SU-DHL-6 (cell line): ENCODE results near the gene SCRN2.

ENCODE experiments used
- EZH2phosphoT487 ChIP-seq: fragments of 200-600 bp; sonication (generic), shearing (Covaris generic); conservative IDR thresholded peaks from 2 replicates; pipeline ENCODE4 v1.6.1; 2018; ENCODE audit warnings: mild to moderate bottlenecking, antibody characterized with exemption, low read length, moderate library complexity, mixed read lengths
- TF ChIP-seq, protein P1 (sequence below): fragments of 200-600 bp; sonication (generic); IDR thresholded peaks from one replicate; pipeline ENCODE4 v1.5.1; 2017; ENCODE audit warnings: antibody characterized with exemption, mild to moderate bottlenecking, low read length, moderate library complexity; ENCODE audit not compliant: insufficient read depth, poor library complexity, severe bottlenecking

DNA sequence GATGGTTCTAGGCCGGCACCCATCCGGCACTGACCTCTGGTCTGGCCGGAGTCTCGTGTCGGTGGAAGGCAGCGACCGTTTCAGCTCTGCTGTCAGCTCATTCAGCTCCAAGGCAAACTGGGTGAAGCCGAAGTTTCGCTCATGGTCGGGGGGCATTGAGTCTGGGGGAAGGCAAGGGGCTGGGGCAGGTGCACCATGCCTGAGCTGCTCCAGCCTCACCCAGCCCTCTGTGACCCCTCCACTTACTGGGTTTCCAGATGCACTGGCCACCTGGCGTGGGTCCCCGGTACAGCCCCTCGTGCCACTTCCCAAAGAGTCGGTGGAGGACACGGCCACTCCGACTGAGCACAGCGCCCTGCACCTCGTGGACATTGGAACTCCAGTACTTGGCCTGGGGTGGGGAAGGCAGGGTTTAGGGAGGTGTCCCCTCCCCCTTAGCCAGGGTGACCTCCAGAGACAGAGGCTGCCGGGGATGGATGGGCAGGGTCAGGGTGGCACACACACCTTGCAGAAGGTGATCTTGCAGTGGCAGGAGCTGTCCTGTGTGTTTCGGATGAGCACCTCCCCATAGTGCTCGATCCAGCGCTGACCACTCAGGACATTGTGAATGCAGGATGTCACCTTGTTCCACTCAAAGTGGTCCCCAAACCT, 32.1 kb downstream of the SCRN2 start:
- TF ChIP-seq, protein P1, sequence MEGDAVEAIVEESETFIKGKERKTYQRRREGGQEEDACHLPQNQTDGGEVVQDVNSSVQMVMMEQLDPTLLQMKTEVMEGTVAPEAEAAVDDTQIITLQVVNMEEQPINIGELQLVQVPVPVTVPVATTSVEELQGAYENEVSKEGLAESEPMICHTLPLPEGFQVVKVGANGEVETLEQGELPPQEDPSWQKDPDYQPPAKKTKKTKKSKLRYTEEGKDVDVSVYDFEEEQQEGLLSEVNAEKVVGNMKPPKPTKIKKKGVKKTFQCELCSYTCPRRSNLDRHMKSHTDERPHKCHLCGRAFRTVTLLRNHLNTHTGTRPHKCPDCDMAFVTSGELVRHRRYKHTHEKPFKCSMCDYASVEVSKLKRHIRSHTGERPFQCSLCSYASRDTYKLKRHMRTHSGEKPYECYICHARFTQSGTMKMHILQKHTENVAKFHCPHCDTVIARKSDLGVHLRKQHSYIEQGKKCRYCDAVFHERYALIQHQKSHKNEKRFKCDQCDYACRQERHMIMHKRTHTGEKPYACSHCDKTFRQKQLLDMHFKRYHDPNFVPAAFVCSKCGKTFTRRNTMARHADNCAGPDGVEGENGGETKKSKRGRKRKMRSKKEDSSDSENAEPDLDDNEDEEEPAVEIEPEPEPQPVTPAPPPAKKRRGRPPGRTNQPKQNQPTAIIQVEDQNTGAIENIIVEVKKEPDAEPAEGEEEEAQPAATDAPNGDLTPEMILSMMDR: no peak
- TF ChIP-seq EZH2phosphoT487: no peak
